HG02938 (cell line): ENCODE data around the gene TOX3.

ENCODE experiments used
- ATAC-seq: cut with Tn5 transposase; IDR thresholded peaks from one replicate; pipeline ENCODE4 v1.9.1; 2021; ENCODE audit warnings: mild to moderate bottlenecking, moderate library complexity; ENCODE audit not compliant: unreplicated experiment

Gene TOX3

GRCh38 chr16:52494145-52494544 is 52.8 kb downstream of the TOX3 start:
- ATAC-seq, result no peak

GRCh38 chr16:52492789-52493357 is 54.1 kb downstream of the TOX3 start:
- ATAC-seq, result peak; percentile 95

GRCh38 chr16:52491216-52491615 is 55.7 kb downstream of the TOX3 start:
- ATAC-seq, result no peak

- ATAC-seq, result no peak
These were observed 57.0 kb downstream of the TOX3 start for GRCh38 chr16:52489894-52490293.

GRCh38 chr16:52488837-52489289 is 58.1 kb downstream of the TOX3 start:
- no peak for ATAC-seq

GRCh38 chr16:52487849-52488457 is 59.0 kb downstream of the TOX3 start:
- no peak for ATAC-seq

GRCh38 chr16:52480237-52480636 is 66.7 kb downstream of the TOX3 start:
- ATAC-seq, result no peak

GRCh38 chr16:52476111-52476510 is 70.8 kb downstream of the TOX3 start:
- ATAC-seq, result no peak

GRCh38 chr16:52474679-52475078 is 72.3 kb downstream of the TOX3 start:
- ATAC-seq, result no peak

GRCh38 chr16:52473096-52473495 is 73.8 kb downstream of the TOX3 start:
- no peak for ATAC-seq

GRCh38 chr16:52471650-52472370 is 75.1 kb downstream of the TOX3 start:
- ATAC-seq, result no peak

- ATAC-seq, result no peak
These were observed 76.4 kb downstream of the TOX3 start for GRCh38 chr16:52470585-52470984.

- no peak for ATAC-seq
These were observed 77.2 kb downstream of the TOX3 start for GRCh38 chr16:52469775-52470174.

GRCh38 chr16:52469091-52469490 is 77.9 kb downstream of the TOX3 start:
- no peak for ATAC-seq

GRCh38 chr16:52467753-52468152 is 79.2 kb downstream of the TOX3 start:
- ATAC-seq, result no peak

- no peak for ATAC-seq
These were observed 79.9 kb downstream of the TOX3 start for GRCh38 chr16:52466994-52467393.

GRCh38 chr16:52465711-52466267 is 81.2 kb downstream of the TOX3 start:
- no peak for ATAC-seq

- ATAC-seq, result no peak
These were observed 83.0 kb downstream of the TOX3 start for GRCh38 chr16:52463904-52464303.

- ATAC-seq, result no peak
These were observed 84.1 kb downstream of the TOX3 start for GRCh38 chr16:52462816-52463215.

- ATAC-seq, result no peak
These were observed 86.2 kb downstream of the TOX3 start for GRCh38 chr16:52460639-52461178.

GRCh38 chr16:52456368-52456767 is 90.6 kb downstream of the TOX3 start:
- ATAC-seq, result no peak
